Transverse colon (tissue), 4 donors: ENCODE measurements around the gene SAMD8. TPM values are rescaled to one million over a fixed set of nuclear protein-coding genes. Genes with fewer than 3 reads are reported as not detected.

Experiments used
- DNase-seq: peaks from one replicate; pipeline ENCODE4 v3.0.0-alpha.2; 2019
- H3K27ac ChIP-seq, 4 donors: fragments of 200-600 bp; sonication (generic); 2 replicates each; pipeline ENCODE4 v1.5.1; 2016 to 2018; ENCODE audit warnings: inconsistent platforms in 4 of 4
- H3K27me3 ChIP-seq: fragments of 200-600 bp; sonication (generic); 2 replicates; pipeline ENCODE4 v1.5.1; 2017; ENCODE audit warnings: inconsistent platforms
- H3K36me3 ChIP-seq, 4 donors: fragments of 200-600 bp; sonication (generic); 2 replicates each; pipeline ENCODE4 v1.5.1; 2017 to 2019; ENCODE audit warnings: inconsistent platforms in 4 of 4
- H3K4me1 ChIP-seq, 4 donors: fragments of 200-600 bp; sonication (generic); 2 replicates each; pipeline ENCODE4 v1.5.1; 2017 to 2020; ENCODE audit warnings: inconsistent platforms in 4 of 4
- H3K4me3 ChIP-seq, 4 donors: fragments of 200-600 bp; sonication (generic); 1 replicate in 1 of 4; 2 replicates in 3 of 4; pipeline versions ENCODE4 v1.5.1 to v1.6.1; 2017 to 2019; ENCODE audit warnings: inconsistent platforms in 4 of 4
- H3K9me3 ChIP-seq, 2 donors: fragments of 200-600 bp; sonication (generic); 2 replicates each; pipeline ENCODE4 v1.5.1; 2017 to 2019; ENCODE audit warnings: inconsistent platforms in 2 of 2
- CTCF ChIP-seq, 5 experiments: fragments of 200-600 bp in 3 of 5; fragments of 450-650 bp in 2 of 5; sonication (generic) in 3 of 5; IDR thresholded peaks; 1 replicate in 2 of 5; 2 replicates in 3 of 5; pipeline ENCODE4 v1.5.1; 2016 to 2017; ENCODE audit warnings: antibody characterized with exemption in 5 of 5, inconsistent platforms in 3 of 5, mild to moderate bottlenecking in 2 of 5, moderate library complexity in 1 of 5
- EP300 ChIP-seq: sonication (generic); formaldehyde crosslinking; IDR thresholded peaks from one replicate; pipeline ENCODE4 v1.6.1; 2017; ENCODE audit warnings: antibody characterized with exemption, low read depth
- POLR2A ChIP-seq: fragments of 450-650 bp; IDR thresholded peaks from one replicate; pipeline ENCODE4 v1.6.1; 2016; ENCODE audit warnings: antibody characterized with exemption, mild to moderate bottlenecking, moderate library complexity
- POLR2AphosphoS5 ChIP-seq, 3 donors: sonication (generic); formaldehyde crosslinking; IDR thresholded peaks; one replicate each; pipeline ENCODE4 v1.6.1; 2016; ENCODE audit warnings: antibody characterized with exemption in 3 of 3
- WGBS, 2 donors: methylation state at CpG; one replicate each; pipeline ENCODE4 v1.1.5; 2018; ENCODE audit warnings: low coverage in 1 of 2; 5-methylcytosine and 5-hydroxymethylcytosine counted together
- in situ Hi-C, 4 donors: fragments of 200-750 bp; cut with MboI; loops; one replicate each; pipeline versions ENCODE4 v1.15.0 to v1.15.1; 2017; ENCODE audit warnings: low sequenced_read_pairs in 3 of 4, low pct_ligation_motif_present in 1 of 4, low pct_unique_long_range_greater_than_20kb in 1 of 4
- intact Hi-C: fragments of 100-400 bp; cut with DNase I; formaldehyde crosslinking; loops from one replicate; pipeline ENCODE4 v1.15.1; 2023; ENCODE audit warnings: low total_unique reads
- total RNA-seq, 4 donors: library from RNA; depleted of rRNA; stranded (reverse); fragments of >200 nt; gene quantifications; one replicate each; pipeline ENCODE4 v1.1.0, GENCODE V29; 2016

SAMD8 gene
- total RNA-seq, 4 donors from 2014 or later = 4.6 to 26.6 (median 17.7) TPM

- no peaks in the 10 kb centered on the region for H3K9me3 ChIP-seq
- TF ChIP-seq POLR2AphosphoS5 (IDR thresholded peaks at IDR 0.05) (no peak), POLR2A (no peak), CTCF (IDR thresholded peaks at IDR 0.05) (no peak), EP300 (no peak)
- no peak for DNase-seq
- in situ Hi-C loops (no loop called here), intact Hi-C loops (no loop called here)
- H3K27ac ChIP-seq = no peak overlapping the region
- H3K4me3 ChIP-seq = no peak overlapping the region
- H3K4me1 ChIP-seq = no peaks in the 10 kb centered on the region
- no peaks in the 10 kb centered on the region for H3K36me3 ChIP-seq
- WGBS, 2 donors = 96% methylated on average over 14 of the region's 19 CpGs; no CpG with 5 or more reads in 1 of the 2 donors
- no peaks in the 10 kb centered on the region for H3K27me3 ChIP-seq
Measured at GRCh38 chr10:75084834-75085384, 26.5 kb upstream of the SAMD8 start.

GRCh38 chr10:75086278-75086934, 25.1 kb upstream of the SAMD8 start:
- 89 to 90% methylated on average over 9 of the region's 9 CpGs for WGBS, 2 donors
- H3K9me3 ChIP-seq = no peaks in the 10 kb centered on the region
- in situ Hi-C loops = no loop called here
- no peaks in the 10 kb centered on the region for H3K36me3 ChIP-seq
- TF ChIP-seq POLR2A (no peak), EP300 (no peak), CTCF (IDR thresholded peaks at IDR 0.05) (no peak), POLR2AphosphoS5 (IDR thresholded peaks at IDR 0.05) (no peak)
- intact Hi-C loops = no loop called here
- DNase-seq = no peak
- H3K4me1 ChIP-seq = no peaks in the 10 kb centered on the region
- H3K27me3 ChIP-seq = no peaks in the 10 kb centered on the region
- H3K27ac ChIP-seq = no peak overlapping the region
- H3K4me3 ChIP-seq = no peak overlapping the region

- WGBS, 2 donors = 88 to 94% methylated on average over 2 of the region's 2 CpGs
- H3K27ac ChIP-seq = no peak overlapping the region
- H3K4me1 ChIP-seq = no peaks in the 10 kb centered on the region
- in situ Hi-C loops (no loop called here), intact Hi-C loops (no loop called here)
- no peak overlapping the region for H3K4me3 ChIP-seq
- TF ChIP-seq POLR2AphosphoS5 (IDR thresholded peaks at IDR 0.05) (no peak), EP300 (no peak), CTCF (IDR thresholded peaks at IDR 0.05) (no peak)
- H3K36me3 ChIP-seq = no peaks in the 10 kb centered on the region
- no peaks in the 10 kb centered on the region for H3K9me3 ChIP-seq
- H3K27me3 ChIP-seq = peaks cover 2% of the 10 kb centered on the region
- no peak for DNase-seq
Measured at GRCh38 chr10:75088640-75089039, 22.8 kb upstream of the SAMD8 start.

- Histone ChIP-seq H3K27ac (no peak overlapping the region), H3K4me1 (no peaks in the 10 kb centered on the region), H3K9me3 (no peaks in the 10 kb centered on the region), H3K27me3 (peaks cover 2% of the 10 kb centered on the region), H3K36me3 (no peaks in the 10 kb centered on the region), H3K4me3 (no peak overlapping the region)
- in situ Hi-C loops (loop anchor here in 3 of 4 donors (10.0 kb wide), 2 partner anchors 825 to 845 kb away; no protein-coding TSS in a partner anchor), intact Hi-C loops (no loop called here)
- TF ChIP-seq EP300 = no peak
- no peak for TF ChIP-seq POLR2A
- TF ChIP-seq POLR2AphosphoS5 (IDR thresholded peaks at IDR 0.05) = no peak
- no peak for TF ChIP-seq CTCF (IDR thresholded peaks at IDR 0.05)
- WGBS, 2 donors = 80 to 90% methylated on average over 1 to 6 of the region's 6 CpGs
- DNase-seq = no peak
Measured at GRCh38 chr10:75089634-75090033, 21.8 kb upstream of the SAMD8 start.
